NCI-H146 (cell line): ENCODE results near the gene GALNTL6.

Source experiments
- DNase-seq: peaks from one replicate; lab custom pipeline; 2025; lab: John Stamatoyannopoulos, UW

The GALNTL6 gene

DNA sequence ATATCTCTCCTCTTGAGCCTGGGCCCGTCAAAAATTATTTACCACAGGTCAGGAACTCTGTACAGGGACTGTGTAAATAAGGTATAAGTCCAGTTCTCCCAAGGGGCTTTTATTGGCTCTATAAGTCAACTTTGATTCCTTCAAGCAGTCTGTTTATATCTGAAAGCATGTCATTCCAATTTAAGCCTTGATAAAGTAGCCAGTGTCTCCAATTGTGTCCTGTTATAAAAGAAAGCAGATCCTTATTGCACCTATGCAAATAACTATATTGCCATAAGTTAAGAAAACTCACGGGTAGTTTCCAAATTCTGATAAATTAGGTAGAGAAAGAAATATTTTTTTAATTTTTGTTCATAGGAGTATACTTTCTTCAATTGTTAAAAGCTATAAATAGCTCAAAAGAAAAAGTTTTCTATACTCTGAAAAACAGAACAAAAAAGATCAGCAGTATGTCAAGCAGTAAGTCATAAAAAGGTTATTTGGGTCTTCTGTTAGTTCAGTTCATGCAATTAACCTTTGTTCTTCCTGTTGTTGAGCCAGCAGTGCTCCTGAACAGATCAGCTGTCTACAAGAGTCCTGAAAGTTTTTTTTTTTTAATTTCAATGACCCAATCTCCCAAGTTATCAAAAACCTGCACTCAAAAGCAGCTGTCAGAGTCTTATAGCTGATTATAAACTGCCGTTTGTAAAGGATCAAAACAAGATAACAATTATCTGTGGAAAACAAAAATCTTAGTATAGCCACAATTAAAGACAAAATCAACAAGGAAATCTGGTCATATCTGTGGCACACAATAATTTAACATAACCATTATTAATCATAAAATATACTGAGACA is 1177.0 kb downstream of the GALNTL6 start:
- DNase-seq, result no peak

DNA sequence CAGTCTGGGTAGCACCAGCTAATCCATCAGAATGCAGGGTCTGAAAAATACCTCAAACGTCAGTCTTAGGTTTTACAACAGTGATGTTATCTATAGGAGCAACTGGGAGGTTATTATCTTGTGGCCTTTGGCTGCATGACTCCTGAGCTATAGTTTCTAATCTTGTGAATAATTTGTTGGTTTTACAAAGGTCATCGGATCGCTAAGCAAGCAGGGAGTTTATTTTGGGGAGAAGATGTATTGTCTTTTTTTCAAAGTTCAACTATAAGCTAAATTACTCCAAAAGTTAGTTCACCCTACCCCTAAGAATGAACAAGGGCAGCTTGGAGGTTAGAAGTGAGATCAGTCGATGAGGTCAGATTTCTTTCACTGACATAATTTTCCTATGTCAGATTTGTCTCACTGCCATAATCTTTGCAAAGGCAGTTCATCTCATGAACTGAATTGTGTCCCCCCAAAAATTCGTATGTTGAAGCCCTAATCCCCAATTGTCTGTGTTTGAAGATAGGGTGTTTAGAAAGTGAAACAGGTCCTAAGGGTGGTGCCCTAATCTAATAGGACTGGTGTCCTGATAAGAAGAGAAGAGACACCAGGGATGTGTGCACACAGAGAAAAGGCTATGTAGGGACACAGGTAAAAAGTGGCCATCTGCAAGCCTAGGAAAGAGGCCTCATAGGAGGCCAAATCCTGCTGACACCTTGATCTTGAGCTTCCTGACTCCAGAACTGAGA is 1179.6 kb downstream of the GALNTL6 start:
- no peak for DNase-seq

GRCh38 chr4:172995161-172995560 is 1182.0 kb downstream of the GALNTL6 start:
- no peak for DNase-seq

GRCh38 chr4:172995704-172996103 is 1182.5 kb downstream of the GALNTL6 start:
- no peak for DNase-seq

GRCh38 chr4:172996571-172997216 is 1183.5 kb downstream of the GALNTL6 start:
- no peak for DNase-seq

- no peak for DNase-seq
These were observed 1184.0 kb downstream of the GALNTL6 start for GRCh38 chr4:172997217-172997609.

GRCh38 chr4:172997856-172998255 is 1184.7 kb downstream of the GALNTL6 start:
- DNase-seq, result no peak

- DNase-seq, result no peak
These were observed 1185.6 kb downstream of the GALNTL6 start for GRCh38 chr4:172998527-172999469.

DNA sequence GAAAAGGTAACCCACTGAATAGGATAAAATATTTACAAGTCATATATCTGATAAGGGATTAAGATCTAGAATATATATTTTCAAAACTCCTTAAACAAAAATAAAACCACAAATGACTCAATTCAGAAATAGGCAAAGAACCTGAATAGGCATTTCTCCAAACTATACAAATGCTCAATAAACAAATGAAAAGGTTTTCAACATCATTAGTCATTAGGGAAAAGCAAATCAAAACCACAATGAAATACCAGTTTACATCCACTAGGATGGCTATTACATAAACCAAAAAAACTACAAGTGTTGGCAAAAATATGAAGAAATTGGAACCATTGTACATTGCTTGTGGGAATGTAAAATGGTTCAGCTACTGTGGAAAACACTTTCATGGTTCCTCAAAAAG is 1188.4 kb downstream of the GALNTL6 start:
- no peak for DNase-seq

DNA sequence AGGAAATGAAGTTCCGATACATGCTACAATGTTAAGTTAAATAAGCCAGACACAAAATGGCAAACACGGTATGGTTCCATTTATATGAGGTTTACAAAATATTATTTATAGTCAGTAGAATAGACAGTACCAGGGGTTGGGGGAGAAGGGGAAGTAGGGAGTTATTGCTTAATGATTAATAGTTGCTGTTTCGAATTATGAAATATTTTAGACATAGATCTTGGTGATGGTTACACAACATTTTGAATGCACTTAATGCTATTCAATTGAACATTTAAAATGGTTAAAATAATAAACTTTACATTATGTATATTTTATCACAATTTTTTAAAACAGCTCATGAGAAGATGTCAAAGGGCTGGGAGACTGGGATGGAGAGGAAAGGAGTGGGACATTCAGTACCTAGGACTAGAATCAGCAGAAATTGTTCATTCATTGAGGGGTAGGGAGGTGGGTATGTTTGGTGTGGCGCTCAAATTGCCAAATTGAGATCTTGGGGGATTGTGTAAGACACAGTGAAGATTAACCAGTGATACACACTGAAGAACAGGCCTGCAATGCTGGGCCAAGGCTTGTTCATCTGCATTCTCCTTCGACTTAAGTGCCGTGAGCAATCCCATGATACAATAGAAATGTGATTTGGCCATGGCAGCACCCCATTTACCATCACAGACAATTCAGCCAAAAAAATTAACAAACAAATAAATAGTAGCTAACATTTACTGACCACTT is 1189.8 kb downstream of the GALNTL6 start:
- DNase-seq, result no peak

DNA sequence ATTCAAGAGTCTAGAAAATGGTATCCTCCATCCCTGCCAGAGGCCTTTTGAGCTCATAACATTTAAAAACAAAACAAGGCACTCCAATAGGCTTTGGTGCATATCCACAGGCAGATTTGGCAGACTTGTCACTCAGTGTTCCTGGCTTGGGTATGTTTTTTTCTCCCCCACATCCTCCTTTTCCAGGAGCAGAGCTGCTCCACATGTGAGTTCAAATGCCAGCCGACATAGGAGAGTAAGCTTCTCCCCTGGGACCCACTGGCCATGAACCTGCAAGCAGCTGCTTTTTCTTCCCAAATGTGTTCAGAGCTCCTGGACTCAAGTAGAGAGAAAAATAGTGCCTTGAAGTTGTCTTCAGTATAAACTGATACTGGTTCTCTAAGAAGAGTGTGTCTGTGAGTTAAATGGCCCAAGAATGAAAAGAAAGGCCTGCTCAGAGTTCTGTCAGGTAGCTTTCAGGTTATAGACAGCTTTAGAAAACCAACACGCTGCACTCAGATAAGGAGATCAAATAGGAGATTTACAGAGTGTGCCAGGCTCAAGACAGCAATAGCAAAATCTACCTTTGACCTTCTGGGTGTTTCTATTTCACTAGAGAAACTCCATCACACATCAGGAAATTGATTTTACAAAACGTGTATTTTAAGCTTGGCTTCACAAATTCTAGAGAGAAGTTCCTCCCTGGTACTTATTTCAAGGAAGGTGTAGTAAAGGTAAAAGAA is 1192.9 kb downstream of the GALNTL6 start:
- no peak for DNase-seq

GRCh38 chr4:173008436-173008835 is 1195.2 kb downstream of the GALNTL6 start:
- DNase-seq, result no peak

DNA sequence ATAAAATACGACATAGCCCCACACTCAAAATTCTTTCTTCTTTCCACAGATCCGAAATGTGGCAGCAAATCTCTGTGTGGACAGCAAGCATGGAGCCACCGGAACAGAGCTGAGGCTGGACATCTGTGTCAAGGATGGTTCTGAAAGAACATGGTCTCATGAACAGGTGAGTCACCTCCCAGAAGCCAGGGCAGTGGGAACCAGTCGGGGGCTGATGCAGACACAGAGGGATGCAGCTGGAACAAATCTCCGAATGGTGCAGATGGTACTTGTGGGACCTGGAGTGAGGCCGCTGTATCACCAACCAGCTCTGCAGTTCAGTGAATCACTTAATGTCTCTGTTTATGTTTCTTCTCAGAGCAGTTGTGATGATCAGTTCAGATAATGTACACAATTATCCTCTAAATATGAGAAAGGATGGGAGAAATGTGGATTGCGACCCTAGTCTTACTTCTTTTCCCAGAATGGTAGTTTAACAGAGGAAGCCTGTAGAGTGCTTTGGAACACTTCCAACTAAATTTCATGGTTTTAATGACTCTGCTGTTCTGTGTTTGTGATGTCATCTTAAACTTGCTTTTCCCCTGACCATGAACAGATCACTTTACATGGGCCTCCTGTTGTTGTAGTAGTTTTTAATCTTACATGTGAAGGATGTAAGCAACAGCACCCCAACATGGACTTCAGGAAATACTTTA is 1196.1 kb downstream of the GALNTL6 start:
- no peak for DNase-seq

DNA sequence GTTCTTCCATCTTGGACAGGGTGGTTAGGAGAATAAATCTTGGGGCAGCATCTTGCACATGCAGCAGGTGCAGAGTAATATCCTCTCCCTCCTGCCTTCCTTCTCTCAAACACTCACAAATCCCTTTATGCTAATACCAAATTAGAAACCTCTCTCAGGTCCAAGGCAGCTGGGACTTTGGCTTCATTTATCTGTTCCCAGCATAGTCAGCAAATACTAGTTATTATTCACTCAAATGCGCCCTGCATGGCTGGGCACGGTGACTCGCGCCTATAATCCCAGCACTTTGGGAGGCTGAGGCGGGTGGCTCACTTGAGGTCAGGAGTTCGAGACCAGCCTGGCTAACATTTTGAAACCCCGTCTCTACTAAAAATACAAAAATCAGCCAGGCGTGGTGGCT is 1199.4 kb downstream of the GALNTL6 start:
- no peak for DNase-seq

- DNase-seq, result peak; percentile 17
These were observed 1200.2 kb downstream of the GALNTL6 start for GRCh38 chr4:173013232-173013930.

DNA sequence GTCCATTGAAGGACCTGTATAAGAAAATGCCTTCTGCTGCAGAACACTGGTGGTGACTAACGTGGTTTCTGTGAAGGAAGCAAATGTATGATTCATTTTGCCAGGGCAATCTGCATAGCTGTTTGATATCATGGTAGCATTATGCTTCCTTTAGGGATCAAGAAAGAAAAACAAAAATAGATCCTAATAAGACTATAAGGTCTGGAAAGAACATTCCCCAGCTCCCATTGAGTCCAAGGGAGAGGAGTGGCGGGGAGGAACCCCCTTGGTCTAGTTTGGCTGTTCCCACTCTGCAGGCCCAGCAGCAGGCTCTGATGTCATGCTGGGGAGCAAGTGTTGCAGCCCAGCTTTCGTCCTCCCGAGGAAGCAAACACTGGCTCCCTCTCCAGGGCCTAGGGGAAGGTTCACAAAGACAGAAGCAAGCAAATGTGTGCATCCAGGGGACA is 1200.9 kb downstream of the GALNTL6 start:
- DNase-seq, result peak; percentile 40

DNA sequence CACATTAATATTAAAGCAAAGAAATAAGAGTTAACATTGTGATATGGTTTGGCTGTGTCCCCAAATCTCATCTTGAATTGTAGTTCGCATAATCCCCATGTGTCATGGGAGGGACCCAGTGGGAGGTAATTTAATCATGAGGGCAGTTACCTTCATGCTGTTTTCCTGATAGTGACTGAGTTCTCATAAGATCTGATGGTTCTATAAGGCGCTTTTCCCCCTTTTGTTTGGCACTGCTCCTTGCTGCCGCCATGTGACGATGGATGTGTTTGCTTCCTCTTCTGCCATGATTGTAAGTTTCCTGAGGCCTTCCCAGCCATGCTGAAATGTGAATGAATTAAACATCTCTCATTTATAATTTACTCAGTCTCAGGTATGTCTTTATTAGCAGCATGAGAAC is 1201.6 kb downstream of the GALNTL6 start:
- DNase-seq, result no peak

DNA sequence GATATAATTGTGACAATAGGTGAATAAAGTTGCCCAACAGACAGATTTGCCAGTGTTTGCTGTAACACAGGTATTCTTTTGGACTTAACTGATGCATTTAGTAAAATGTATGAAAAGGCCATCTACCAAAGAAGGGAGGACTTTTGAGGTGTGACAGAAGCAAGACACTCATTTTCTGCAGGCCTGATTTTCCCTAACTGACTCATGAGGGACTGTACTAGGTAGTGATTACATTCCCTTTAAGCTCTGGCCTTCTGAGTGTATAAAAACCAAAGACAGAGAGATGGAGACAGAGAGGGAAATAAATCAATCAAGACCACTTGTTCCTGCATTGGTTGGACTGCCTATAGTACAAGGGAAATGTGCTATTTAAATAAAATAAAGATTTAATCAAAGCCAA is 1204.6 kb downstream of the GALNTL6 start:
- no peak for DNase-seq

- DNase-seq, result no peak
These were observed 1205.2 kb downstream of the GALNTL6 start for GRCh38 chr4:173018446-173018845.
